ENCODE results near the gene ANK3.

The ANK3 gene

GRCh38 chr10:60009710-60010383 lies 379.8 kb downstream of the ANK3 start:
- DNase-seq: no peak

- no peak for DNase-seq
Measured at GRCh38 chr10:60009276-60009675, 380.4 kb downstream of the ANK3 start.

DNA sequence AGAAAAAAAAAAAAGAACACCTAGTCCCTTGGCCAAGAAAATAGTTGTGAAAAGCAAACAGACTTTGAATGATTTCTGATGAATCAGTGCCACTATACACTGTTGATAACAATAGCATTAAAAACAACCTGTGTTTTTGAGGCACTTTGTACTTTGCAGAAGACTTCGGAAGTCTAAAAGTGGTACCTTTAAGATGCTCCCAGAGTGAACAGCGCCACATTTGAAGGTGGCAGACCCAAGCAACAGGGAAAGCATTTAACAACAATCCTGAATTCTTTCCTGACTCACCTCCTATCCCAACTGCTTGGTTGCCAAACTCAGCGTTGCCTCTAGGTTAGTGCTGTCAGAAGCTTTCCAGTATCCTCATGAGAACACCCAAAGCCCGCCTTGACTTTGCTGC lies 380.9 kb downstream of the ANK3 start:
- DNase-seq: no peak

GRCh38 chr10:60006062-60006461 lies 383.6 kb downstream of the ANK3 start:
- DNase-seq: no peak

- DNase-seq: no peak
Measured at GRCh38 chr10:60003651-60004523, 385.8 kb downstream of the ANK3 start.

GRCh38 chr10:60000747-60001146 lies 388.9 kb downstream of the ANK3 start:
- DNase-seq: no peak

- DNase-seq: no peak
Measured at GRCh38 chr10:59997827-59998525, 391.7 kb downstream of the ANK3 start.

DNA sequence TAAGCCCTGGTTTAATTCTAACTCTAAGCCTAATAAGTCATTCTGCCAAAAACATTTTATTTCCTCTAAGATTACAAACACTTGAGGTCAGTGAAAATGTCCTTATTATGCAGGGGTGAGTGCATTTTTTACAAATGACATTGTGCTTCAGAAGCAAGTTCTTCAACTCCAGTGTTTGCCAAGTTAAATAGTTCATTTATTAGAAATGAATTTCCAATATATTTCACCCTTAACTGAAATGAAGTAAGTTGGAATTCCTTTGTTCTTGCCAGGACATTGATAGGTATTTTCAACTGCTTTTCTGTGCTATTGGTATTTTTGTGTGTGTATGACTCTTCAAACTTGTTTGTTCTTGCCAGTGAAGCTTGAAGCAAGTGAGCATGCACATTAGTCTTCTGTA lies 393.8 kb downstream of the ANK3 start:
- DNase-seq: no peak

GRCh38 chr10:59993931-59994330 lies 395.7 kb downstream of the ANK3 start:
- no peak for DNase-seq

DNA sequence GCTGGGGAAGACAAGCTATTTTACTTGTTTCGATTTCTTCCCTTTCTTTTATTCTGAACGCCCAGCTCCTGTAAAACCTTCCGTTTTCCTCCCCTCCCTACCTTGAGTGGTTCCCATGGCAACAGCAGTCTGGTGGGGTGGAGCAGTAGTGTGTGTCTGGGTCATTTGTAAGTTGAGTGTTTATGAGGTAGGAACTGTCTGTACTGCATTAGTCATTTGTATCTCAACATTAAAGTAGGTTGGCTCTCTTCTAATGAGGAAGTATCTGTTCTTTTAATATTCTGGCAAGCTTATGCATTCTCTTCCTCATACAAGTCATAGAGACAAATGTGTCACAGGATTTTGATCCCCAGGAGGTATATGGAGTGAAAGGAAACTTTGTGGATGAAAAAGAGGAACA lies 398.0 kb downstream of the ANK3 start:
- peak; percentile 94 for DNase-seq

GRCh38 chr10:59991117-59991516 lies 398.6 kb downstream of the ANK3 start:
- peak; percentile 88 for DNase-seq

GRCh38 chr10:59985639-59986038 lies 404.0 kb downstream of the ANK3 start:
- DNase-seq: no peak

DNA sequence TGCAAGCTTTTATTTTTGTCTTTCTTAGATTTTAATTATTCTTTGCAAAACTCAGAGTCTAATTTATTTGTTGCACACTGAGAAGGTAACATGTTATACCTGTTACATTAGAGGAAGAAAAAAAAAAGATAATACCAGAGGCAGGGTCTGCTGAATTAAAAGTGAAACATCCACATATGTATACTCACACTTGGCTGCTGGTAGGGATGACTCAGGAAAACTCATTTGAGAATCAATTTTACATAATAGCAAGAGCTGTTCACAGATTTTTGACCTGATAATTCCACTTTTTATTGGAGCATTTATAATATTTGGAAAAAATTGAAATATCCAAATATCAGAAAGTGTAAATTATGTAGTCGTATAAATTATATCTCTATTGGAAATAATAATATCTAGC lies 405.3 kb downstream of the ANK3 start:
- no peak for DNase-seq

- DNase-seq: no peak
Measured at GRCh38 chr10:59980356-59980755, 409.3 kb downstream of the ANK3 start.

GRCh38 chr10:59977486-59977885 lies 412.2 kb downstream of the ANK3 start:
- DNase-seq: no peak

DNA sequence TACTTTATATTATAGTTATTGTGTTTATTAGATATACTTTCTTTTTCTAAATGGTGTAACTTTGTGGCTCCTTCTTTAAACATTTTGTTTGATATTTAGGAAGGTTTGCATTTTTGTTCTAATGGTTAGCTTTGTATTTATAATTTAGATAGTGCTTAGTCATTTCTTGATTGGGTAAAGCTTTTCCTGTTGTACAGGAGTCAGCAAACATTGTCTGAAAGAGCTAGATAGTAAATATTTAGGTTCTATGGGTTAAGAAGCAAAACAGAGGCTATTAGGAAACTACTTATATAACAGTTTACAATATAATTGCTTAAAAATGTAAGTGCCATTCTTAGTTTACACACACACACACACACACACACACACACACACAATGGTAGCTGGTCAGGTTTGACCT lies 412.8 kb downstream of the ANK3 start:
- DNase-seq: no peak
